Measurements from ENCODE around the gene AS3MT.
"Not testable (repeated sequence)": the region's sequence is repeated elsewhere in the genome, so short reads cannot be mapped to it uniquely, and the experiment has no call there.

The AS3MT gene

GRCh38 chr10:102919246-102919959, 50.1 kb downstream of the AS3MT start:
- peak in 5 of 14 donors; percentile 5 to 42 (median 18) for DNase-seq

GRCh38 chr10:102919992-102920739, 50.9 kb downstream of the AS3MT start:
- DNase-seq: peak in 1 of 14 donors; percentile 29

- DNase-seq: no peak
Observed at GRCh38 chr10:102923601-102924000, 54.3 kb downstream of the AS3MT start.

- no peak for DNase-seq
Observed at GRCh38 chr10:102926842-102927241, 57.6 kb downstream of the AS3MT start.

DNA sequence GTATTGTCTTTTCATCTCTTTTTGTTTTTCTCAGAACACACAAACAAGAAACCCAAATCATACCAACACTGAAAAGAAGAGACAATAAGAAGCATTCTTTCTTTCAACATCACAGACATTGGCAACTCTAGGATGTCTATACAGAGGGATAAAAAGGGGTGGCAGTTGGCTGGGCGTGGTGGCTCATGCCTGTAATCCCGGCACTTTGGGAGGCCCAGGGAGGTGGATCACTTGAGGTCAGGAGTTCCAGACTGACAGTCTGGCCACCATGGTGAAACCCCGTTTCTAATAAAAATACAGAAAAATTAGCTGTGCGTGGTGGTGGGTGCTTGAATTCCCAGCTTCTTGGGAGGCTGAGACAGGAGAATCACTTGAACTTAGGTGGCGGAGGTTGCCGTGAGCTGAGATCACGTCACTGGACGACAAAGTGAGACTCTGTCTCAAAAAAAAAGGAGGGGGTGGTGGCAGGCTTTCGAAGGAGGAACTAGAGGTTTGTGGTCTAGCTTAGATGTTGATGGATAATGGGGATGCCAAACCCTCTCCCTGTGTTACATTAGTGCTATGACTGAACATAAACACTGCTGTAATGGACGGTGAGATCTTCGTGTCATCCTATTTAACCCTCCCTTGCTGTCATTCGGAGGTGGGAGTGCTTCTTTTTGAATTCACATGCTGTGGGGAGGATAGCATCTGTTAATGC, 58.2 kb downstream of the AS3MT start:
- DNase-seq: no peak

DNA sequence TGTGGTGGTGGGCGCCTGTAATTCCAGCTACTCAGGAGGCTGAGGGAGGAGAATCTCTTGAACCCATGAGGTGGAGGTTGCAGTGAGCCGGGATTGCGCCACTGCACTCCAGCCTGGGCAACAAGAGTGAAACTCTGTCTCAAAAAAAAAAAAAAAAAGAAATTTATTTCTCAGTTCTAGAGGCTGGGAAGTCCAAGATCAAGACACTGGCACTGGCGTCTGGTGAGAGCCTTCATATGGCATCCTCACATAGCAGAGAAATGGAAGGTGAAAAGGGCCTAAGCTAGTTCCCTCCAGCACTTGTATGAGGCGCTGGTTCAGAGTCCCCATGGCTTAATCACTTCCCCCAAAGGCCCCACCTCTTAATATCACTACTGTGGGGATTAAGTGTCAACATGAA, 59.2 kb downstream of the AS3MT start:
- not testable (repeated sequence) for DNase-seq

DNA sequence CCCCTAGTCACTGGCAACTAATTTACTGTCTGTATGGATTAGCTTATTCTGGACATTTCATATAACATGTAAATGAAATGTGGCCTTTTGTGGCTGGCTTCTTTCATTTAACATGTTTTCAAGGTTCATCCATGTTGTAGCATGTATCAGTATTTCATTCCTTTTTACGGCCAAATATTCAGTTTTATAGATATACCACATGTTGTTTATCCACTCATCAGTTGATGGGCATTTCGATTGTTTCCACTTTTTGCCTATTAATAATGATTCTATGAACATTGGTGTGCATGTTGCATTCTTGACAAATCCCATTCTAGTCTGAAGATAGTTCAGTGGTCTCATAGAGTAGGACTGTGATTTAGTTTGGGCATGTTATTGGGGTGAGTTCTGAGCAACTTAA, 61.5 kb downstream of the AS3MT start:
- no peak for DNase-seq

- DNase-seq: no peak
Observed at GRCh38 chr10:102931643-102932042, 62.4 kb downstream of the AS3MT start.

DNA sequence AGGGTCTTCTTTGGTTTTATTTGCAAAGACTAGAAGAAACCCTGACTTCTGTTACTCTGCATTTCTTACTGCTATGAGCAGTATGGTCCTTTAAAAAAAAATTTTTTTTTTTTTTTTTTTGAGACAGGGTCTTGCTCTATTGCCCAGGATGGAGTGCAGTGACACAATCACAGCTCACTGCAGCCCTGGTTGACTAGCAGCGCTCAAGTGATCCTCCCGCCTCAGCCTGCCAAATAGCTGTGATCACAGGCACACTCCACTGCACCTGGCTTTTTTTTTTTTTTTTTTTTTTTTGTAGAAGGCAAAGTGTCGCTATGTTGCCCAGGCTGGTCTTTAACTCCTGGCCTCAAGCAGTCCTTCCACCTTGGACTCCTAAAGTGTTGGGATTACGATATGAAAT, 66.2 kb downstream of the AS3MT start:
- DNase-seq: no peak

DNA sequence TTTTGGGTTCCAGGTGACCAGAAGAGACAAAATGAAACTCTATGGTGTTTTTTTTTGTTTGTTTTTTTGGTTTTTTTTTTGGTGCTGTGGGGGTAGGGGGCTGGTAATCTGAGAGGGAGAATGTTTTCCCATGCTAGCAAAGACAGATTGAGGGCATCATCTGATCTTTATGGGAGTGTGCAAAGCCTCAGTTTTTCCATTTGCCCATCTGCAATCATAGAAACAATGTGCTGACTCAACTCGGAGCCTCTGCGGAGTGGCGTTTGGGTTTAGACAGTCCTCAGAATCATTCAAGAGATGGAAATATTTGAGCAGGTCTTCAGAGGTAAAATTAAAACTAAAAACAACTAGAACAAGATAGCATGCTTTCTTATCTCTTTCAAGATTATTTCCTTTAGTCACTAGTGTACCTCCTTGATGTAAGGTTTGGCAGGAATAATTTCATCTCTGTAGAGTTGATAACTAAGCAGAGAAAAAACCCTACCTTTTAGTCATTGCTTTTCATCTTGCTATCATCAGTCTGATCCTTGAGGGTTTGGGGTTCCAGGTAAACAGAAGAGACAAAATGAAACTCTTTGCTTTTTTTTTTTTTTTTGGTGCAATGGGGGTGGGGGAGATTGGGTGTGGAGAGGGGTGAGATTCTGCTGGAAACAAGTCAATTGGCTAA, 66.8 kb downstream of the AS3MT start:
- DNase-seq: no peak

GRCh38 chr10:102941401-102941800, 72.1 kb downstream of the AS3MT start:
- no peak for DNase-seq

- DNase-seq: no peak
Observed at GRCh38 chr10:102945449-102945848, 76.2 kb downstream of the AS3MT start.

DNA sequence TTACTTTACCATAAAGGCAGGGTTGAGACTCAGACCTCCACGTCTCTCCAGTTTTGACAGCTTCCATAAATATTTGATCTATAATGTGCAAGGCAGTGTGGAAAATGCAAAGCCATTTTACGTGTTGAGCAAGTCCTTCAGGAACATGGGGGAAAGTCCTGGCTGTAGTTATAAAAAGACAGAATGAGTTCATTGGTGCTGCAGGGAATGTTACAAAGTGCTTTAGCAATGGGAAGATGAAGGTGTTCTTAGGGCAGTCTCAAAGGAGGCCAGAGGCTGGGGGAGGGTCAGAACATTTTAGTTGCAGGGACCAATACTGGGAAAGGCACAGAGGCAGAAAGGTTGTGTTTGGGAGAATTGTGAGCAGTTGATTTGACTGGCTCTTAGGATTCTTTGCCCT, 76.7 kb downstream of the AS3MT start:
- no peak for DNase-seq

- DNase-seq: no peak
Observed at GRCh38 chr10:102946992-102947391, 77.7 kb downstream of the AS3MT start.

- DNase-seq: no peak
Observed at GRCh38 chr10:102948176-102948575, 78.9 kb downstream of the AS3MT start.

- DNase-seq: no peak
Observed at GRCh38 chr10:102948786-102949185, 79.5 kb downstream of the AS3MT start.

DNA sequence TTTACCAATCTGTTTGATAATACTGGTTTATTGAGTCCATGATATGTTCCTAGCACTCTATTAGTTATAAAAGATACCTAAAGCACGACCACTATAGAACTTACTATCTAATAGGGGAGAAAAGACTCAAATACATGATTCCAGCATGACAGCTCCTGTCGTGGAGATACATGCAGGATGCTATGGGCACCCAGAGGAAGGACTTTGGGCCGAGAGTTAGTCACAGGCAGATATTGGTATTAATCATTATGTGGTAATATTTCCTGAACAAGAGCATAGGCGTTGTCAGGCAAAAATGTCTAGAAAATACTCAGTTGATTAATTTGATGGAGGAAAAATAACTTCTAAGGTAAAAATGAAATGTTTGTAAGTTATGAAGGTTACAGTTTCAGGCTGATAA, 80.6 kb downstream of the AS3MT start:
- no peak for DNase-seq

GRCh38 chr10:102951316-102951715, 82.0 kb downstream of the AS3MT start:
- no peak for DNase-seq
